DMS 273 (cell line): Measurements from ENCODE around the gene OTOP1.
"Not testable (repeated sequence)": the region's sequence is repeated elsewhere in the genome, so short reads cannot be mapped to it uniquely, and the experiment has no call there.

Experiments used
- DNase-seq: peaks from one replicate; lab custom pipeline; 2025; ENCODE audit not compliant: unreplicated experiment; lab: John Stamatoyannopoulos, UW

The OTOP1 gene

GRCh38 chr4:4226606-4227438 lies at the start of gene OTOP1:
Gene OTOP1, minus strand, starts transcription at chr4:4226929. Its CDS starts 65 bp downstream, at chr4:4226864.
- DNase-seq = no peak

GRCh38 chr4:4274226-4274625 lies 47.5 kb upstream of the OTOP1 start:
- no peak for DNase-seq

GRCh38 chr4:4271912-4272311 lies 45.2 kb upstream of the OTOP1 start:
- DNase-seq = no peak

DNA sequence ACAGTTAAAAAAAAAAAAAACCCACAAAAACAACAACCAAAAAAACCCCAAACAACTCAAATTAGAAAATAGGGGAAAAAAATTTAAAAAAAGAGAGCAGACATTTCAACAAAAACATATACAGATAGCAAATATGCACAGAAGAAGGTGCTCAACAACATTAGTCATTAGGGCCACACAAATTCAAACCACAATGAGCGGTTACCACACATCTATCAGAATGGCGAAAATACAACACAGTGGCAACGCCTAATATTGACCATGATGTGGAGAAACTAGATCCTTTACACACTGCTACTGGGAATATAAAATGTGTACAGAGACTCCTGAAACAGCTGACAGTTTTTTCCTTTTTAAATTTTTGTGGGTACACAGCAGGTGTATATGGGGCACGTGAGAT lies 43.8 kb upstream of the OTOP1 start:
- DNase-seq = no peak

GRCh38 chr4:4269856-4270255 lies 43.1 kb upstream of the OTOP1 start:
- DNase-seq = no peak

DNA sequence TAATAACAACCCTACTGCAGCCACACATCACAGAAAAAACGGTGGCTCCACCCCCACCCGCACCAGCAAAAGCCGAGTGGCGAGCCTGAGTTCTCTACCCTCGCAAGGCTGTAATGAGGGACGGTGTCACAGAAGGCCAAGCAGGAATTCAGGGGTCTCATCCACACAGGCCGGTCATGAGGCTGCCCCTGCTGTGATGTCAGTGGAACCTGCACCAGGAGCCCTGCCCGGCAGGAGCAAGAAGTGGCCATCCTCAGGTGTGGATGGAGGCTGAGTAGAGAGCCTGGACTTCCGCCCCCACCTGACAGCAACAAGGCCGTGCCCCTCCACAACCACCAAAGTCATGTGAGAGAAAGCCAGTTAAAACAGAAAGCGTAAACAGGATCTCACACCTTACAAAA lies 42.6 kb upstream of the OTOP1 start:
- DNase-seq = no peak

DNA sequence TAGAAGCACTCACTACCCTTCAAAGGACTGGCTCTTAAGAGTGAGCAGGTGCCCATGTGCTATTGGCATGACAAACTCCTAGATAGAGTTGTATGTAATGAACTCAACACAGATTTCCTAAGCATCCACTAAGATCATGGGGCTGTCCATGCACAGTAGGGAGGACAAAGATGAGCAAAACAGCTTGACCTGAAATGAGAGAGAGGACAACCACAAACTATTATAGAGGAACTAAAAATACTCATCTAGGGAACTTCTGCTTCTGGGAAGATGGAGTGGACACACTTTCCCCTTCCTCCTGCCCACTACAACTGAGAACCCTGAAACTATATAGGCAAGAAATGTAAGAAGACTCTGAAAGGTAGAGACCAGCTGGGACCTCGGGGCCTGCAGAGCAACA lies 42.0 kb upstream of the OTOP1 start:
- DNase-seq = no peak

GRCh38 chr4:4267981-4268380 lies 41.3 kb upstream of the OTOP1 start:
- DNase-seq = no peak

- peak; percentile 69 for DNase-seq
Measured at GRCh38 chr4:4260185-4260751, 33.5 kb upstream of the OTOP1 start.

- no peak for DNase-seq
Measured at GRCh38 chr4:4259484-4260100, 32.9 kb upstream of the OTOP1 start.

- DNase-seq = not testable (repeated sequence)
Measured at GRCh38 chr4:4257705-4258104, 31.0 kb upstream of the OTOP1 start.

GRCh38 chr4:4256799-4257198 lies 30.1 kb upstream of the OTOP1 start:
- DNase-seq = no peak

DNA sequence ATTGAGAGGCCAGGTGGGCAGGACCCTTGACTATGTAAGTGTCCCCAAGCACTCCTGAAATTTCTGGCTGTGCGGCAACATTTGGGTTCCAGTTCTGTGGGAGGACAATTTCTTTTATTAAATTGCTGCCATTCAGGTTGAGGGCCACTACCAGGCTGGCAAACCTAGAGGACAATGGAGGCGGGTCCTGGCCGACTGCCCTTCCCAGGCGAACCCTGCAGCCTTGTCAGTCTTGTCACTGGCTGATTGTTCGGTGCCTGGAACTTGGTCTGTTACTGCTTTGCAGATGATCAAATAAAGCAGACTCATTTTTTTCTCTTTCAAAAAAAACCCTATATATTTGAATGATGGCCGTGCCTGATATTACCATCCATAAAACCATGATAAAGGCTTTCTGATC lies 27.9 kb upstream of the OTOP1 start:
- DNase-seq = no peak

DNA sequence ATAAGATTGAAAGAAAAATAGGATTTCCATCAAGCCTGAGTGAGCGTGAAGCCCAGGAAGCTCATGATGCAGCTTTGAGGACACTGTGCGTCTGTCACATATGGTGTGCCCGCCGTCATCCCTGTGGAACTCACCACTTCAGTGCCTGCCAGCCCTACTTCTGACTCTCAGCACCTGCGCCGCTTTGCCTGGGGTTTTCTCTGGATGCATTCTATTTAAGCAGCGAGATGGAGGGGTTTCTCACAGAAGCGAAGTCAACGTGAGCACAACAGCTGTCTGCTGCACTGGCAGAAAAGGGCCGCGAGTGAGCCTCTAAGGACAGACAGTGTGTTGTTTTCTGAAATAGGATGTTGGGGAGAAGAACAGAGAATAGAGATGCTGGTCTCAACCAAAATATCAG lies 27.5 kb upstream of the OTOP1 start:
- no peak for DNase-seq

DNA sequence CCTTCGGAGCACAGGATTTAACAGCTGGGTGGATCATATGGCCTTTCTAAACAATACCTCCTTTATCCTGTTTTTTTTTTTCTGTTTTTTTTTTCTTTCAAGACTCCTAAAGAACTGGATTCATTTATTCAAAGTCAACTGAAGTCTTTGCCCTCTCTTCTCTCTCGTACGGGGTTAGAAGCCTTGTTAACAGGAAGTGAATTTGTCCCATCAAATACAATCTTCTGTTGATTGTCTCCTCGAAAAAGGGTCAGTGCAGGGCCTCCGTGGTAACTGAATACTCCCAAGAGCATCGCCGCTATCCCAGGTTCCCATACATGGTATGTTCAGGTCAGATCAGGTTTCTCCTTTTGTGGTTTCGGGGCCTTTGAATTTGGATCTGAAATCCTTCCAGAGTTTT lies 23.1 kb upstream of the OTOP1 start:
- no peak for DNase-seq

DNA sequence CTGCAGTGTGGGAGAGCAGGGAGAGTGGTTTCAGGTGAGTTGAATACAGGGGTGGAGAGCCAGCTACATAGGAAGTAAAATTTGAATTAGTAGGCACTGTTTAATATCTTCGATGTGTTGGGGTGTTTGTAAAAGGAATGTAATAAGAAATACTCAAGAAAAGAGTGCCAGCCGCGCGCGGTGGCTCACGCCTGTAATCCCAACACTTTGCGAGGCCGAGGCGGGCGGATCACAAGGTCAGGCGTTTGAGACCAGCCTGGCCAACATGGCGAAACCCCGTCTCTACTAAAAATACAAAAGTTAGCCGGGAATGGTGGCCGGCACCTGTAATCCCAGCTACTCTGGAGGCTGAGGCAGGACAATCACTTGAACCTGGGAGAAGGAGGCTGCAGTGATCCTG lies 22.6 kb upstream of the OTOP1 start:
- DNase-seq = not testable (repeated sequence)

DNA sequence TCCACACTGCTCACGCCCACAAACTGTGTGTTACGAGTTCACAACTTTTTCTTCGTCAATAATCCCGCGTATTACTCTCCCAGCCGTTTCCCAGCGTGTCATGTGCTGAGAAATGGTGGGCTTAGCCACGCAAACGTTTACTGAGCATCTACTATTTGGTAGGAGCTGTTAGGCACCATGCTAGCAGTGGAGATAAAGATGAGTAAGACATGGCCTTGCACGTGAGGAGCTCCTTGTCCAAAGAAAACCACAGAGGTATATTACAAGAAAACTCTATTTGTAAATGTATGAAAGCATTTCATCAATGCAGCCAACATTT lies 22.1 kb upstream of the OTOP1 start:
- DNase-seq = no peak

GRCh38 chr4:4248029-4248884 lies 21.5 kb upstream of the OTOP1 start, which contains the start of gene TMEM128:
Gene TMEM128, minus strand, starts transcription at chr4:4248223. Its CDS starts 21 bp downstream, at chr4:4248202.
- peak; percentile 94 for DNase-seq

GRCh38 chr4:4247696-4248028 lies 20.9 kb upstream of the OTOP1 start:
- no peak for DNase-seq

DNA sequence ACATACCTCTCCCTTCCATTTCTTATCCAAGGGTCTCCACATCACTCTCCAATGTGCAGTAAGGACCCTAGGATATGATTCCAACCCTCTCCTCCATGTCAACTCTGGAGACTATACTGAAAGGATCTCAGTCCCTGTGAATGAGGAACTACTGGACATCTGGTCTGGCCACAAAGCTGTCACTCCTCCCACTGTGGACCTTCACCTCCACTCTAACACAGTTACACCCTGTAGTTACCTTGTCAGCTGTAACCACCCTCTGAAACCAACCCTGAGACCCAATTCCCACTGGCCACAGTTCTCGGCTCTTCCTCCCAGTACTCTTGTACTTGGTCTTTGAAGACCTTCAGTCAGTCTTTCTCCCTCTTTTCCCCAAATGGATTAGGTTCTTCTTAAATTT lies 18.4 kb upstream of the OTOP1 start:
- no peak for DNase-seq

DNA sequence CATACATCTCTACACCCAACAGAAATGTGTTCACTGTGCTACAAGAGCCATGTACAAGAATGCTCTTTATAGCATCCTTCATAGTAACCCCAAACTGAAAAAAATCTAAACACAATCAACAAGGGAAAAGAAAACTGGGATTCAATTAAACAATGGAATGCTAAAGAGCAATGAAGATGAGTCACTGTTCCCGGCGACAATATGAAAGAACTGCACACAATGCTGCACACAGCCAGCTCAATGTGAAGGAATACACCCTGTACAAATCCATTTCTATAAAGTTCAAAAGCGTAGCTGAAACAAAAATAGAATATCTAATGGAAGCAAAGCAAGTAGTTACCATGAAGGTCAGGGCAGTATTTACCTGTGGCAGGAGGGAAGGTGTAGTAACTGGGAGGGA lies 12.8 kb upstream of the OTOP1 start:
- DNase-seq = not testable (repeated sequence)

DNA sequence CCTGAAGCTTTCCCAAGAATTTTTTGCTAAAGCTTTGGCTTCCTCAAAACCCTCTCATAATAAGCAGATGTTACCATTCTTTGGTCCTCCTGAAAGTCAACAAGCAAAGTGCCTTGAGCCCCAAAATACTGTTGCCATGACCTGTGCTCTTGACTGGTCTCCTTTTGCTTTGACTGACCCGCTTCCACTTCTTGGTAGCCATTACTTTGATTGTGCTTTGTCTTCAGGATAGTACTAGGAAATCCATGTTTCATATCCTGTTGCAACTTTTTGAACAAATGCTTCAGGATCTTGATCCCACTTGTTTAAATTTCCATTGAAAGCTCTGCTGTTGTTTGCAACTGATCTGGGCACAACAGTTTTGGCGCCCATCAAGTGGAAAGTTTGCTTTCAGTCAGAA lies 6.9 kb upstream of the OTOP1 start:
- no peak for DNase-seq
